Measurements from ENCODE around the gene NACC2. TPM values are rescaled to one million over a fixed set of nuclear protein-coding genes. Genes with fewer than 3 reads are reported as not detected.
A peak's percentile ranks its signal among the peaks of the same experiment; 100 is the strongest.

NACC2 gene
- total and polyA plus RNA-seq, 2 of the 8 experiments (the other 6 are each of a cell fraction or from before 2014, with no cell fraction given), result 8.3 to 14.0 TPM

DNA sequence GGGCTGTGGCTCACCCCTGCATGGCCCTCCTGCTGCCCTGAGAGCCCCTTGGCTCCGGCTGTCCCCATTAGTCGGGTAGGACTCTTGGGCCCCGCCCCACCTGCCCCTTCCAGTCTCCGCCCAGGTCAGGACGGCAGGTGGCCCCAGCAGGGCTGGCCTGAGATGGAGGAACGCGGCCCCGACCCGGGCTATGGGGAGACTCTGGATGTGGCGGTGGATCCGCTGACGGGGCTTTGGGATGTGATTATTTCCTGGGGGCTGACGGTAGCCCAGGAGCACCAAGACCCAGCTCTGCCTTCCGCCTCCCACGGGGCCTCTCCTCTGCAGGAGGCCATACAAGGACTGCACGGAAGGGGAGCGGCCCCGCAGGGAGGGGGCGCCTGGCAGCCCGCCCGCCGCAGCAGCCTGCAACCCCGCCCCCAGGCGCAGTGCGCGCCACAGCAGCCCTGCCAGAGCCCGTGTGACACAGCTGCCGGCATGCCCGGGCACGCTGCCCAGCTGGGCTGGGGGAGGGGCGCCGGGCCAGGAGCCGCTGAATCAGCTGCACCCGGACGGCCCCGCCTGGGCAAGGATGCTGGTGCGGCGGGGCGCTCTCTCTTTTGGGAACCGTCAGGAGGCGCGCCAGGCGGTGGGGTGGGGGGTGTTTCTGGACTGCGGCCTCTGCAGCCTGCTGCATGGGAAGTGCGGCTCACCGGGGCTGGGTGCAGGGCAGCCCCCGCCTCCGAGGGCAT, 14.4 kb upstream of the NACC2 start (continued):
- no peak for TF ChIP-seq CHD2 (IDR thresholded peaks at IDR 0.05; ENCODE audit: low read length)
- TF ChIP-seq EZH2 (IDR thresholded peaks at IDR 0.05; ENCODE audit: low read depth, low read length, severe bottlenecking), result peak; percentile 1
- TF ChIP-seq KDM5A (IDR thresholded peaks at IDR 0.05; ENCODE audit: low read length), result no peak
- TF ChIP-seq GABPA (IDR thresholded peaks at IDR 0.05; ENCODE audit: borderline replicate concordance, insufficient read depth, low read length), result no peak
- TF ChIP-seq TCF12 (IDR thresholded peaks at IDR 0.05; ENCODE audit: low read depth, low read length), result peak; percentile 81; the same call in 1 of the 2 replicates
- TF ChIP-seq RNF2 (IDR thresholded peaks at IDR 0.05; ENCODE audit: borderline replicate concordance, low read depth, low read length, missing control alignments, poor library complexity, severe bottlenecking), result no peak
- no peak for TF ChIP-seq JUND (IDR thresholded peaks at IDR 0.05; ENCODE audit: low read length)
- TF ChIP-seq, protein P1, sequence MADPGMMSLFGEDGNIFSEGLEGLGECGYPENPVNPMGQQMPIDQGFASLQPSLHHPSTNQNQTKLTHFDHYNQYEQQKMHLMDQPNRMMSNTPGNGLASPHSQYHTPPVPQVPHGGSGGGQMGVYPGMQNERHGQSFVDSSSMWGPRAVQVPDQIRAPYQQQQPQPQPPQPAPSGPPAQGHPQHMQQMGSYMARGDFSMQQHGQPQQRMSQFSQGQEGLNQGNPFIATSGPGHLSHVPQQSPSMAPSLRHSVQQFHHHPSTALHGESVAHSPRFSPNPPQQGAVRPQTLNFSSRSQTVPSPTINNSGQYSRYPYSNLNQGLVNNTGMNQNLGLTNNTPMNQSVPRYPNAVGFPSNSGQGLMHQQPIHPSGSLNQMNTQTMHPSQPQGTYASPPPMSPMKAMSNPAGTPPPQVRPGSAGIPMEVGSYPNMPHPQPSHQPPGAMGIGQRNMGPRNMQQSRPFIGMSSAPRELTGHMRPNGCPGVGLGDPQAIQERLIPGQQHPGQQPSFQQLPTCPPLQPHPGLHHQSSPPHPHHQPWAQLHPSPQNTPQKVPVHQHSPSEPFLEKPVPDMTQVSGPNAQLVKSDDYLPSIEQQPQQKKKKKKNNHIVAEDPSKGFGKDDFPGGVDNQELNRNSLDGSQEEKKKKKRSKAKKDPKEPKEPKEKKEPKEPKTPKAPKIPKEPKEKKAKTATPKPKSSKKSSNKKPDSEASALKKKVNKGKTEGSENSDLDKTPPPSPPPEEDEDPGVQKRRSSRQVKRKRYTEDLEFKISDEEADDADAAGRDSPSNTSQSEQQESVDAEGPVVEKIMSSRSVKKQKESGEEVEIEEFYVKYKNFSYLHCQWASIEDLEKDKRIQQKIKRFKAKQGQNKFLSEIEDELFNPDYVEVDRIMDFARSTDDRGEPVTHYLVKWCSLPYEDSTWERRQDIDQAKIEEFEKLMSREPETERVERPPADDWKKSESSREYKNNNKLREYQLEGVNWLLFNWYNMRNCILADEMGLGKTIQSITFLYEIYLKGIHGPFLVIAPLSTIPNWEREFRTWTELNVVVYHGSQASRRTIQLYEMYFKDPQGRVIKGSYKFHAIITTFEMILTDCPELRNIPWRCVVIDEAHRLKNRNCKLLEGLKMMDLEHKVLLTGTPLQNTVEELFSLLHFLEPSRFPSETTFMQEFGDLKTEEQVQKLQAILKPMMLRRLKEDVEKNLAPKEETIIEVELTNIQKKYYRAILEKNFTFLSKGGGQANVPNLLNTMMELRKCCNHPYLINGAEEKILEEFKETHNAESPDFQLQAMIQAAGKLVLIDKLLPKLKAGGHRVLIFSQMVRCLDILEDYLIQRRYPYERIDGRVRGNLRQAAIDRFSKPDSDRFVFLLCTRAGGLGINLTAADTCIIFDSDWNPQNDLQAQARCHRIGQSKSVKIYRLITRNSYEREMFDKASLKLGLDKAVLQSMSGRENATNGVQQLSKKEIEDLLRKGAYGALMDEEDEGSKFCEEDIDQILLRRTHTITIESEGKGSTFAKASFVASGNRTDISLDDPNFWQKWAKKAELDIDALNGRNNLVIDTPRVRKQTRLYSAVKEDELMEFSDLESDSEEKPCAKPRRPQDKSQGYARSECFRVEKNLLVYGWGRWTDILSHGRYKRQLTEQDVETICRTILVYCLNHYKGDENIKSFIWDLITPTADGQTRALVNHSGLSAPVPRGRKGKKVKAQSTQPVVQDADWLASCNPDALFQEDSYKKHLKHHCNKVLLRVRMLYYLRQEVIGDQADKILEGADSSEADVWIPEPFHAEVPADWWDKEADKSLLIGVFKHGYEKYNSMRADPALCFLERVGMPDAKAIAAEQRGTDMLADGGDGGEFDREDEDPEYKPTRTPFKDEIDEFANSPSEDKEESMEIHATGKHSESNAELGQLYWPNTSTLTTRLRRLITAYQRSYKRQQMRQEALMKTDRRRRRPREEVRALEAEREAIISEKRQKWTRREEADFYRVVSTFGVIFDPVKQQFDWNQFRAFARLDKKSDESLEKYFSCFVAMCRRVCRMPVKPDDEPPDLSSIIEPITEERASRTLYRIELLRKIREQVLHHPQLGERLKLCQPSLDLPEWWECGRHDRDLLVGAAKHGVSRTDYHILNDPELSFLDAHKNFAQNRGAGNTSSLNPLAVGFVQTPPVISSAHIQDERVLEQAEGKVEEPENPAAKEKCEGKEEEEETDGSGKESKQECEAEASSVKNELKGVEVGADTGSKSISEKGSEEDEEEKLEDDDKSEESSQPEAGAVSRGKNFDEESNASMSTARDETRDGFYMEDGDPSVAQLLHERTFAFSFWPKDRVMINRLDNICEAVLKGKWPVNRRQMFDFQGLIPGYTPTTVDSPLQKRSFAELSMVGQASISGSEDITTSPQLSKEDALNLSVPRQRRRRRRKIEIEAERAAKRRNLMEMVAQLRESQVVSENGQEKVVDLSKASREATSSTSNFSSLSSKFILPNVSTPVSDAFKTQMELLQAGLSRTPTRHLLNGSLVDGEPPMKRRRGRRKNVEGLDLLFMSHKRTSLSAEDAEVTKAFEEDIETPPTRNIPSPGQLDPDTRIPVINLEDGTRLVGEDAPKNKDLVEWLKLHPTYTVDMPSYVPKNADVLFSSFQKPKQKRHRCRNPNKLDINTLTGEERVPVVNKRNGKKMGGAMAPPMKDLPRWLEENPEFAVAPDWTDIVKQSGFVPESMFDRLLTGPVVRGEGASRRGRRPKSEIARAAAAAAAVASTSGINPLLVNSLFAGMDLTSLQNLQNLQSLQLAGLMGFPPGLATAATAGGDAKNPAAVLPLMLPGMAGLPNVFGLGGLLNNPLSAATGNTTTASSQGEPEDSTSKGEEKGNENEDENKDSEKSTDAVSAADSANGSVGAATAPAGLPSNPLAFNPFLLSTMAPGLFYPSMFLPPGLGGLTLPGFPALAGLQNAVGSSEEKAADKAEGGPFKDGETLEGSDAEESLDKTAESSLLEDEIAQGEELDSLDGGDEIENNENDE (IDR thresholded peaks at IDR 0.05; ENCODE audit: insufficient replicate concordance, low read length), result no peak
- TF ChIP-seq POU5F1 (IDR thresholded peaks at IDR 0.05; ENCODE audit: low read depth, low read length), result no peak
- TF ChIP-seq CHD1 (IDR thresholded peaks at IDR 0.05; ENCODE audit: low read depth, low read length), result no peak
